ENCODE data around the gene GABPB2.

Gene GABPB2

DNA sequence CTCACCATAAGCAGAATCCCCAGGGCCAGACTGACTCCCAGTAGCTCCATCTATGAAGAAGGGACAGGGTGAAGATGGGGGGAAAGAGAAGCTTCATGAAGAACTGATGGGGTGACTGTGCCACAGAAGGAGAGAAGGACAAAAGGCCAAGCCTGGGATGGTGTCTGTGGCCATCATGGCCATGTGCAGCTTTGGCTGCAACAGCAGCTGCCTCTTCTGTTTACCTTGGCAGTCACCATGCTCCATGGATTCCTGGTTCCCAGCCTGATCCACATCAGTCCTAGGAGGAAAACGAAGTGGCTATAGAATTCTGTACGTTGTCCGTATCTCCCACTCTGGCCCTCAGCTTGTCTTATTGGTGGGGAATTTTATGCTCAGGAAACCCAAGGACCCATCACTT lies 63.8 kb downstream of the GABPB2 start:
- Histone ChIP-seq H3K27me3 (ENCODE audit: insufficient read depth, insufficient read length) (no peaks in the 10 kb centered on the region), H3K4me3 (ENCODE audit: insufficient read length, low read depth) (no peak overlapping the region), H3K9me3 (ENCODE audit: insufficient read depth, low read length) (no peaks in the 10 kb centered on the region), H3K4me1 (ENCODE audit: insufficient read depth, insufficient read length) (peaks cover 23% of the 10 kb centered on the region), H3K36me3 (ENCODE audit: insufficient read depth, insufficient read length, low read length) (peaks cover 50% of the 10 kb centered on the region), H3K9ac (ENCODE audit: insufficient read length, low read depth) (no peak overlapping the region)
- DNase-seq (ENCODE audit: low read depth, low spot score) = no peak
- TF ChIP-seq SUZ12 (IDR thresholded peaks at IDR 0.05; ENCODE audit: extremely low read depth, insufficient read depth, insufficient read length) (no peak), YY1 (IDR thresholded peaks at IDR 0.05; ENCODE audit: insufficient read depth, insufficient read length) (no peak), ZNF274 (IDR thresholded peaks at IDR 0.05; ENCODE audit: low read depth, low read length) (no peak)

DNA sequence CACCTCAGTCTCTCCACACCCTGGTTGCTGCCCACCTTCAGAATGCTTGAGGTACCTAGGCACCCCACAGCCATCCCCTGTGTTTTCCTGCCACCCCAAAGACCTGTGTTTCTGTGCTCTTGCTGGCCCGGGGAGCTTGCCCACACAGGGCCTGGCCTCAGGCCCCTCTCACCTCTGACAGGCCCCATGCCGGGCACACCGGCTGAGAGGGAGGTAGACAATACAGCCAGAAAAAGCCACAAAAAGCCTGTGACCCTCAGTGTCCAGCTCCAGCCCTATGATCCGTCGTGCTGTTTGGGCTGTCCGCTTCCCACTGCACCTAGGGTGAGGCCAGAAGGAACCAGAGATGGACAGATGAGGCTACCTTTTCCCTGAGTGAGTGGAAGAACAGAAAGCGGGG lies 64.4 kb downstream of the GABPB2 start:
- H3K36me3 ChIP-seq (ENCODE audit: insufficient read depth, insufficient read length, low read length) = peaks cover 56% of the 10 kb centered on the region
- H3K4me3 ChIP-seq (ENCODE audit: insufficient read length, low read depth) = no peak overlapping the region
- no peaks in the 10 kb centered on the region for H3K9me3 ChIP-seq (ENCODE audit: insufficient read depth, low read length)
- no peak overlapping the region for H3K9ac ChIP-seq (ENCODE audit: insufficient read length, low read depth)
- no peak for DNase-seq (ENCODE audit: low read depth, low spot score)
- H3K4me1 ChIP-seq (ENCODE audit: insufficient read depth, insufficient read length) = peaks cover 23% of the 10 kb centered on the region
- TF ChIP-seq ZNF274 (IDR thresholded peaks at IDR 0.05; ENCODE audit: low read depth, low read length) (no peak), SUZ12 (IDR thresholded peaks at IDR 0.05; ENCODE audit: extremely low read depth, insufficient read depth, insufficient read length) (no peak), YY1 (IDR thresholded peaks at IDR 0.05; ENCODE audit: insufficient read depth, insufficient read length) (no peak)
- H3K27me3 ChIP-seq (ENCODE audit: insufficient read depth, insufficient read length) = no peaks in the 10 kb centered on the region

DNA sequence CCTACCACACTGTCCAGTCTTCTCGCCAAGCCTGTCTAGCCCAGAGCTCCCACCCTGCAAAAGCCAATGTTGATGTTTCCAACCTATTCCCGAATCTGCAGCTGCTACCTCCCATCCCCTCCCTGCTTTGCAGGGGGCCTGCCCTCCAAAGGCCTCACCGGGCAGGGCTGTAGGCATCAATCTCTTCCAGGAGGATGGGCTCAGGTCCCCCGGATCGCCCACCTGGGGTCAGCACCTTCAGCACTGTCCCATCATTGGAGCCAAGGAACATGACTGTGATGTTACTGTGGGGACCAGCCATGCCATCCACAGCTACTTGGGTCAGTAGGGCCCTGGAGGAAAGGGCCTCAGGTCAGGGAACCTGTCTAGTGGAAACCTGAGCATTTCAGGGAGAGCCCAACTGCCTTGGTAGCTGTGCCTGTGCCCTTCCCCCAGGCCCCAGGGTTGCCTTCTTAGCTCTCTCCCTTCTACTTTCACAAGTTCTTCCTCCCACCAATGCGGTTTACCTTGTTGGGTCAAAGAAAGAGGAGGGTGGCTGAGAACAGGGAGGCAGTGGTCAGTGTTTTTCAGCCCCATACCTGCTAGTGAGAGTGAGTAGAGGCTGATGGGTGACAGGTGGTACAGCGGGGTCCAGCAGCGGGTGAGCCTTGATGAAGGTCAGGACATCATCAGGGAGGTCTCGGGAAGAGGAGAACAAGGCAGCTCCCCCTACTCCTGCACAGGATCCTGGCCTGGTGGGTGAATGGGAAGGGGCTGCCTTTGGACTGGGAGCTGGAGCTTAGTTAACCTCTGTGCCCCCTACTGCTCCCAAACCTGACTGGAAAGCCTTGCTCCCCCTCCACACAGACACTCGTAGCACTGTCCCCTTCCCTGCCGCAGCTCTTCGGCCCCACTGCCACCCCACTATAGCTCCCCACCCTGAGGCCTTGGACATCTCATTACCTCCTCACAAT lies 65.1 kb downstream of the GABPB2 start:
- H3K27me3 ChIP-seq (ENCODE audit: insufficient read depth, insufficient read length) = no peaks in the 10 kb centered on the region
- H3K9ac ChIP-seq (ENCODE audit: insufficient read length, low read depth) = no peak overlapping the region
- peaks cover 23% of the 10 kb centered on the region for H3K4me1 ChIP-seq (ENCODE audit: insufficient read depth, insufficient read length)
- no peaks in the 10 kb centered on the region for H3K9me3 ChIP-seq (ENCODE audit: insufficient read depth, low read length)
- no peak for DNase-seq (ENCODE audit: low read depth, low spot score)
- H3K4me3 ChIP-seq (ENCODE audit: insufficient read length, low read depth) = no peak overlapping the region
- peaks cover 61% of the 10 kb centered on the region for H3K36me3 ChIP-seq (ENCODE audit: insufficient read depth, insufficient read length, low read length)
- TF ChIP-seq YY1 (IDR thresholded peaks at IDR 0.05; ENCODE audit: insufficient read depth, insufficient read length) = no peak
- TF ChIP-seq SUZ12 (IDR thresholded peaks at IDR 0.05; ENCODE audit: extremely low read depth, insufficient read depth, insufficient read length) = no peak
- no peak for TF ChIP-seq ZNF274 (IDR thresholded peaks at IDR 0.05; ENCODE audit: low read depth, low read length)

DNA sequence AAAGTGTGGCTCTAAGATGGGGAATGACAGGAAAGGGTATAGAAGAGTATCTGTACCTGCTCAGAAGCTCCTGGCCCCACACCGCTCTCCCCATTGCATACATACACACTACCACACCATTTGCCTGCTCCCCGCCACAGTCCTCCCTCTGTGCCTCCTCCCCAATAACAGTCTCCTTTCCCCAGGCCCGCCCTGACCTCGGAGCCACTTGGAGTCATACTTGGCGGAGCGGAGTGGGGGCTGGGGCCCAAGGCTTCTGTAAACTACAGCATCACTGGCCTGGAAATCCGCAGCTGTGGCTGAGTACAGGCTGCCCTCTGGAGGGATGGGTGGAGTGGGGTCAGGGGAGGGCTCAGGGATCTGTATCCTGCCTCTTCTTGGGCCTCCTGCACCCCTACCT lies 67.2 kb downstream of the GABPB2 start:
- no peak for DNase-seq (ENCODE audit: low read depth, low spot score)
- Histone ChIP-seq H3K4me3 (ENCODE audit: insufficient read length, low read depth) (no peak overlapping the region), H3K9ac (ENCODE audit: insufficient read length, low read depth) (no peak overlapping the region), H3K4me1 (ENCODE audit: insufficient read depth, insufficient read length) (peaks cover 17% of the 10 kb centered on the region), H3K9me3 (ENCODE audit: insufficient read depth, low read length) (no peaks in the 10 kb centered on the region), H3K27me3 (ENCODE audit: insufficient read depth, insufficient read length) (no peaks in the 10 kb centered on the region), H3K36me3 (ENCODE audit: insufficient read depth, insufficient read length, low read length) (peaks cover 68% of the 10 kb centered on the region)
- TF ChIP-seq YY1 (IDR thresholded peaks at IDR 0.05; ENCODE audit: insufficient read depth, insufficient read length) (no peak), ZNF274 (IDR thresholded peaks at IDR 0.05; ENCODE audit: low read depth, low read length) (no peak), SUZ12 (IDR thresholded peaks at IDR 0.05; ENCODE audit: extremely low read depth, insufficient read depth, insufficient read length) (no peak)

DNA sequence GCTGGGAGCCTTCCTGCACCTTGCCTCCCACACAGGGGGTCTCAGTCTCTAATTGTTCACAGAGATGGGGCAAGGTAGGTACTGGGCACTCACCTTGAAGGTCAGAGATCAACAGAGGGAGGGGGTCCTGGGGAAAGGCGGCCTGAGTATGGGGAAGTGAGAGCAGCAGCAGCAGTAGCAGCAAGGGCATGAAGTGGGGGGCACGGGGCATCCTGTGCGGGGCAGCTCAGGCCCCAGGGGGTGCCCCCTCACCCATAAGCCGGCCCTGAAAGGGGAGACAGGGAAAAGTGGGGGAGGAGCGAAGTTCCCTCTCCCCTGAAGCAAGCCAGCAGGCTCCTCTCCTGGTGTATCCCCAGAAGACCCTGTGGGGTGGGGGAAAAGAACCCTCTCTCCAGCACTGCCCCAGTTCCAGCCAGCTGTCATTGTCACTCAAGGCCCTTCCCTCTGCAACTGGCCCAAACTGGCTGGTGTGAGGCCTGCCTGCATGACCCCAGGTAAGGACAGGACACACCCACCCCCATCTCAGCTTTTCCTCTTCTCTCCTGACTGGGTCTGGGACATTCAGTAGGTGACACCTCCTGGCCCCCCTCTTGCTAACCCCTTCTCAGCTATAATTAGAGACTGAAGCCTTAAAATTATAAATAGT lies 72.0 kb downstream of the GABPB2 start:
- Histone ChIP-seq H3K9ac (ENCODE audit: insufficient read length, low read depth) (peak overlapping the region; percentile 12), H3K9me3 (ENCODE audit: insufficient read depth, low read length) (no peaks in the 10 kb centered on the region), H3K4me3 (ENCODE audit: insufficient read length, low read depth) (no peak overlapping the region), H3K27me3 (ENCODE audit: insufficient read depth, insufficient read length) (peaks cover 10% of the 10 kb centered on the region), H3K4me1 (ENCODE audit: insufficient read depth, insufficient read length) (peaks cover 35% of the 10 kb centered on the region), H3K36me3 (ENCODE audit: insufficient read depth, insufficient read length, low read length) (peaks cover 32% of the 10 kb centered on the region)
- TF ChIP-seq ZNF274 (IDR thresholded peaks at IDR 0.05; ENCODE audit: low read depth, low read length) = no peak
- TF ChIP-seq YY1 (IDR thresholded peaks at IDR 0.05; ENCODE audit: insufficient read depth, insufficient read length) = no peak
- TF ChIP-seq SUZ12 (IDR thresholded peaks at IDR 0.05; ENCODE audit: extremely low read depth, insufficient read depth, insufficient read length) = no peak
- no peak for DNase-seq (ENCODE audit: low read depth, low spot score)

DNA sequence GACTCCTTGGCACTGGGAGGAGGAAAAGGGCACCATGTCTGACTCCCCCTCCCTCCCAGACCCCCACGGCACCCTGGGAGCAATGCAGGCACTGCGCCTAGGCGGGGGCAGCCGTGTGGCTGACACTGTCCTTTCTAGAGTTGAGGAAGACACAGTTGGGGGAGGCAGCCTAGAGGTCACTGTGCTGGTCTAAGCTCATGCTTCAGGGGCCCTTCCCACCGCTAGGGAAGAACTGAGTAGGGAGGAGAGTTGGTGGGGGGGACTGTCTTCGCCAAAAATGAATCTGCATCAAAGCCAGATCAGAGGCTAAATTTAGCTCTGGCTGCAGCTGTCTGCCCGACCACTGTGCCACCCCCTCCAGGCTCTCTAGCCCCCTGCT lies 72.5 kb downstream of the GABPB2 start:
- Histone ChIP-seq H3K9ac (ENCODE audit: insufficient read length, low read depth) (peak overlapping the region; percentile 12), H3K27me3 (ENCODE audit: insufficient read depth, insufficient read length) (peaks cover 10% of the 10 kb centered on the region), H3K9me3 (ENCODE audit: insufficient read depth, low read length) (no peaks in the 10 kb centered on the region), H3K36me3 (ENCODE audit: insufficient read depth, insufficient read length, low read length) (peaks cover 28% of the 10 kb centered on the region), H3K4me1 (ENCODE audit: insufficient read depth, insufficient read length) (peaks cover 32% of the 10 kb centered on the region), H3K4me3 (ENCODE audit: insufficient read length, low read depth) (no peak overlapping the region)
- no peak for DNase-seq (ENCODE audit: low read depth, low spot score)
- TF ChIP-seq SUZ12 (IDR thresholded peaks at IDR 0.05; ENCODE audit: extremely low read depth, insufficient read depth, insufficient read length) (no peak), ZNF274 (IDR thresholded peaks at IDR 0.05; ENCODE audit: low read depth, low read length) (no peak), YY1 (IDR thresholded peaks at IDR 0.05; ENCODE audit: insufficient read depth, insufficient read length) (no peak)

DNA sequence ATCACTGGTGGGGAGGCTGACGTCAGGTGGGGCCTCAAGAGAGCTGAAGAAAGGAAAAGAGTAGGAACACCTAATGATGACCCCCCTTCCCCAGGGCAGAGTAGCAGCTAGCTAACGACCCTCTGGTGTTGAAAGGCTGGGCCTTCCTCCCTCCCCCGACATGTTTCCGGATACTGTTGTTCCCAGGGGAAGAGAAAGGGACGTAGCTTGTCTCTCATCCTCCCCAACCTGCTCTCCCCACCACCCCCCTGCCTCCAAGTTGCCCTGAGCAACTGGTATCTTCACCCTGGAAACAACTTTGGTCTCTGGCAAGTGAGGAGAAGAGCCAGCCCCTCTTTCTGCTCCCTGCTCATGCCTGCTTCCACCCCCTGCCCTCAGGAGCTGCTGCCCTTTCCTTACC lies 73.4 kb downstream of the GABPB2 start:
- peaks cover 22% of the 10 kb centered on the region for H3K36me3 ChIP-seq (ENCODE audit: insufficient read depth, insufficient read length, low read length)
- H3K4me1 ChIP-seq (ENCODE audit: insufficient read depth, insufficient read length) = peaks cover 30% of the 10 kb centered on the region
- no peak for TF ChIP-seq ZNF274 (IDR thresholded peaks at IDR 0.05; ENCODE audit: low read depth, low read length)
- no peak for TF ChIP-seq SUZ12 (IDR thresholded peaks at IDR 0.05; ENCODE audit: extremely low read depth, insufficient read depth, insufficient read length)
- no peak for TF ChIP-seq YY1 (IDR thresholded peaks at IDR 0.05; ENCODE audit: insufficient read depth, insufficient read length)
- no peak overlapping the region for H3K9ac ChIP-seq (ENCODE audit: insufficient read length, low read depth)
- H3K27me3 ChIP-seq (ENCODE audit: insufficient read depth, insufficient read length) = peaks cover 10% of the 10 kb centered on the region
- H3K9me3 ChIP-seq (ENCODE audit: insufficient read depth, low read length) = no peaks in the 10 kb centered on the region
- peak; percentile 75 for DNase-seq (ENCODE audit: low read depth, low spot score)
- H3K4me3 ChIP-seq (ENCODE audit: insufficient read length, low read depth) = no peak overlapping the region

Measured in NT2/D1 (cell line).